ENCODE results near the gene SYTL5. TPM values are rescaled to one million over a fixed set of nuclear protein-coding genes. Genes with fewer than 3 reads are reported as not detected.

Gene SYTL5
- total and polyA plus RNA-seq, 10 donors, result 0.15 TPM; not detected in 9

- intact Hi-C loops (cut with DNase I; ENCODE audit: low total_unique reads), result no loop called here
- Histone ChIP-seq H3K36me3 (no peaks in the 10 kb centered on the region), H3K27me3 (replicated peaks in 1 of 7) (peaks cover 0 to 6% (median 0%) of the 10 kb centered on the region in 7 donors), H3K4me1 (no peaks in the 10 kb centered on the region), H3K27ac (no peak overlapping the region), H3K4me3 (no peak overlapping the region), H3K9me3 (peaks cover 0 to 18% (median 10%) of the 10 kb centered on the region in 8 donors)
- TF ChIP-seq POLR2A (IDR thresholded peaks at IDR 0.05) (no peak), CTCF (IDR thresholded peaks at IDR 0.05 in 8 of 11, conservative IDR thresholded peaks at IDR 0.05 in 3 of 11) (no peak), POLR2AphosphoS5 (IDR thresholded peaks at IDR 0.05) (no peak)
- no peak for DNase-seq
- 55 to 63% (median 61%) methylated on average over 4 to 5 of the region's 5 CpGs for WGBS, 5 donors
Measured at GRCh38 chrX:38103857-38104812, 97.8 kb downstream of the SYTL5 start.

DNA sequence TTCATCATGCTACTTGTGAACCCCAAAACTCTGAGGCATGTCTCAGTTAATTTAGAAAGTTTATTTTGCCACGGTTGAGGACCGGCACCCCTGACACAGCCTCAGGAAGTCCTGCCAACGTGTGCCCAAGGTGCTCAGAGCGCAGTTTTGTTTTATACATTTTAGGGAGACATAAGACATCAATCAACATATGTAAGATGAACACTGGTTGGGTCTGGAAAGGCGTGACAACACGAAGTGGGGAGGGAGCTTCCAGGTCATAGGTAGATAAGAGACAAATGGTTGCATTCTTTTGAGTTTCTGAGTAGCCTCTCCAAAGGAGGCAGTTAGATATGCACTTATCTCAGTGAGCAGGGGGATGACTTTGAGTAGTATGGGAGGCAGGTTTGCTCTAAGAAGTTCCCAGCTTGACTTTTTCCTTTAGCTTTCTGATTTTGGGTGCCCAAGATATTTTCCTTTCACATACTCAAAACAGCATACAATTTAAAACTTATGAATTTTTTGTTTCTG, 98.9 kb downstream of the SYTL5 start:
- Histone ChIP-seq H3K27ac (no peak overlapping the region), H3K36me3 (no peaks in the 10 kb centered on the region), H3K9me3 (peaks cover 0 to 7% (median 0%) of the 10 kb centered on the region in 8 donors), H3K4me1 (no peaks in the 10 kb centered on the region), H3K4me3 (no peak overlapping the region), H3K27me3 (replicated peaks in 1 of 7) (peaks cover 0 to 6% (median 0%) of the 10 kb centered on the region in 7 donors)
- DNase-seq, result no peak
- WGBS, 5 donors, result 49 to 90% (median 73%) methylated on average over 4 to 6 of the region's 6 CpGs
- no peak for TF ChIP-seq CTCF (IDR thresholded peaks at IDR 0.05 in 8 of 11, conservative IDR thresholded peaks at IDR 0.05 in 3 of 11)
- no peak for TF ChIP-seq POLR2A (IDR thresholded peaks at IDR 0.05)
- TF ChIP-seq POLR2AphosphoS5 (IDR thresholded peaks at IDR 0.05), result no peak
- intact Hi-C loops (cut with DNase I; ENCODE audit: low total_unique reads), result no loop called here

DNA sequence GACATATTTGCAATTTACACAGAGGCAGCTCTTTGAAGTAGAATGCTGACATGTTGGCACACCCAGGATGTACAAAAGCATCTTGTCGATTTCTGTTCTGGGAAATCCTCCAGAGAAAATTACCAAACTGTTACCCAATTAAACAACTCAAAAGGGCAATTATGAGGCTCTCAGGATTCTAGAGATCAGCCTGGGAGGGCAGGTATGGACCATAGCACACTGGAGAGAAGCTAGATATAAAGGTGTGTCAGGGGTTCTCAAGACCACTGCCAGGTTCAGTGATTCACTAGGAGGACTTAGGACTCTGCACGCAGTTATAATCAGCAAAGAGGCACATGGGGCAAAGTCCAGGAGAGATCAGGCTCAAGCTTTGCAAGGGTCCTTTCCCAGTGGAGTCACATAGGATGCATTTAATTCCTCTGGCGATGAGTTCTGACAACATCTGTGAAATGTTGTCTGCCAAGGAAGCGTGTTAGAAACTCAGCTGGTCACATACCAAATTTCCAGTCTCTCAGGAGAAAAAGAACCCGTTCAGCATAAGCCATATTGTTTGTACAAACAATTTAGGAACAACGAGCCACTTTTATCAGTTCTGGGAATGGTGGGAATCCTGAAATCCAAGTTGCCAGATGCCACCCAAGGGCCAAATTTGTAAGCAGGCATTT, 100.8 kb downstream of the SYTL5 start:
- no peak for DNase-seq
- H3K9me3 ChIP-seq, result no peaks in the 10 kb centered on the region
- 58 to 85% (median 68%) methylated on average over 5 to 6 of the region's 6 CpGs for WGBS, 5 donors
- no peaks in the 10 kb centered on the region for H3K4me1 ChIP-seq
- H3K36me3 ChIP-seq, result no peaks in the 10 kb centered on the region
- intact Hi-C loops (cut with DNase I; ENCODE audit: low total_unique reads), result no loop called here
- no peak overlapping the region for H3K4me3 ChIP-seq
- H3K27ac ChIP-seq, result no peak overlapping the region
- peaks cover 0 to 6% (median 0%) of the 10 kb centered on the region in 7 donors for H3K27me3 ChIP-seq (replicated peaks in 1 of 7)
- TF ChIP-seq POLR2AphosphoS5 (IDR thresholded peaks at IDR 0.05) (no peak), CTCF (IDR thresholded peaks at IDR 0.05 in 8 of 11, conservative IDR thresholded peaks at IDR 0.05 in 3 of 11) (no peak), POLR2A (IDR thresholded peaks at IDR 0.05) (no peak)

- no peak for TF ChIP-seq CTCF (IDR thresholded peaks at IDR 0.05 in 8 of 11, conservative IDR thresholded peaks at IDR 0.05 in 3 of 11)
- no peak for TF ChIP-seq POLR2A (IDR thresholded peaks at IDR 0.05)
- Histone ChIP-seq H3K9me3 (no peaks in the 10 kb centered on the region), H3K4me1 (no peaks in the 10 kb centered on the region), H3K27me3 (replicated peaks in 1 of 7) (peaks cover 0 to 6% (median 0%) of the 10 kb centered on the region in 7 donors), H3K36me3 (no peaks in the 10 kb centered on the region), H3K4me3 (no peak overlapping the region), H3K27ac (no peak overlapping the region)
- no peak for DNase-seq
- WGBS, 5 donors, result 59 to 74% (median 71%) methylated on average over 6 of the region's 6 CpGs
- intact Hi-C loops (cut with DNase I; ENCODE audit: low total_unique reads), result no loop called here
Measured at GRCh38 chrX:38108364-38108763, 102.0 kb downstream of the SYTL5 start.
